Measurements from ENCODE around the gene PRDM16. TPM values are rescaled to one million over a fixed set of nuclear protein-coding genes. Genes with fewer than 3 reads are reported as not detected.

PRDM16 gene
- polyA plus RNA-seq, 1 donor (not counting 4 experiments of a cell fraction or from before 2014, with no cell fraction given) = 0.05 TPM

DNA sequence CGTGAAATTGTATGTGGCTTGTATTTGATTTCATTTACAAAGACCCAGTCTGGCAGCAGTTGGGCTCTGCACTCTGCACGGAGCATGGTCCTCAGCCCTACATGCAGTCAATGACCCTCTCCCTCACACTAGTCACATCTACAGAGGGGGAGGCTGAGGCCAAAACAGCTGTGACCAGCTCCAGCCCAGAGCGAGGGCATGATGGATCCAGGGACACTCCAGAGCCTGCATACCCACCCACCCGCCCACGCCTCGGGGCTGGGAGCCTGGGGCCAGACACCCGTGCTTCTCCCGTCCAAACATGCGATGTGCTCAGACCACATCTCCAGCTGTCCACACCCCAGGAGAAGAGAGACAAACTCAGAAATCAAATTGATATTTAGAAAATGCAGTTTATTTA lies 14.0 kb upstream of the PRDM16 start:
- Histone ChIP-seq H3K9me3 (ENCODE audit: control insufficient read depth, low read depth, low read length) (peaks cover 4% of the 10 kb centered on the region), H3K27me3 (ENCODE audit: control insufficient read depth, extremely low read depth, insufficient read depth, low read length) (no peaks in the 10 kb centered on the region), H3K4me3 (ENCODE audit: control insufficient read depth in 2 of 3, extremely low read depth in 1 of 3, insufficient read depth in 2 of 3, low read depth in 1 of 3, low read length in 3 of 3) (no peak overlapping the region), H3K4me1 (ENCODE audit: control insufficient read depth, extremely low read depth, insufficient read depth, low read length) (no peaks in the 10 kb centered on the region), H2AFZ (ENCODE audit: control insufficient read depth, low read length) (no peak overlapping the region), H3K9ac (ENCODE audit: control insufficient read depth, extremely low read depth, insufficient read depth, low read length) (no peak overlapping the region), H3K4me2 (ENCODE audit: control insufficient read depth, extremely low read depth, insufficient read depth, low read depth, low read length) (no peak overlapping the region), H3K27ac (ENCODE audit: control insufficient read depth, insufficient read depth, low read length) (no peak overlapping the region), H4K20me1 (ENCODE audit: control insufficient read depth, extremely low read depth, insufficient read depth, low read length) (no peaks in the 10 kb centered on the region), H3K79me2 (ENCODE audit: control insufficient read depth, insufficient read depth, low read length) (no peaks in the 10 kb centered on the region), H3K36me3 (ENCODE audit: control insufficient read depth in 2 of 2, extremely low read depth in 1 of 2, insufficient read depth in 2 of 2, low read length in 2 of 2) (no peaks in the 10 kb centered on the region), H3K9me1 (ENCODE audit: control insufficient read depth, extremely low read depth, insufficient read depth, low read length) (no peaks in the 10 kb centered on the region)
- dilution Hi-C loops (cut with MboI; ENCODE audit: extremely low pct_ligation_motif_present, low sequenced_read_pairs) = no loop called here
- TF ChIP-seq CTCF (optimal IDR thresholded peaks at IDR 0.05 in 1 of 3, IDR thresholded peaks at IDR 0.05 in 1 of 3, conservative IDR thresholded peaks at IDR 0.05 in 1 of 3; ENCODE audit: extremely low read depth in 1 of 3, insufficient read depth in 2 of 3, low read length in 3 of 3) = no peak
- no peak for TF ChIP-seq EZH2 (IDR thresholded peaks at IDR 0.05; ENCODE audit: low read length)
- FAIRE-seq (no peak), DNase-seq (ENCODE audit: low read depth, low spot score) (no peak)

- Histone ChIP-seq H3K79me2 (ENCODE audit: control insufficient read depth, insufficient read depth, low read length) (no peaks in the 10 kb centered on the region), H2AFZ (ENCODE audit: control insufficient read depth, low read length) (no peak overlapping the region), H3K27me3 (ENCODE audit: control insufficient read depth, extremely low read depth, insufficient read depth, low read length) (peaks cover 2% of the 10 kb centered on the region), H3K9me3 (ENCODE audit: control insufficient read depth, low read depth, low read length) (peaks cover 4% of the 10 kb centered on the region), H4K20me1 (ENCODE audit: control insufficient read depth, extremely low read depth, insufficient read depth, low read length) (no peaks in the 10 kb centered on the region), H3K4me3 (ENCODE audit: control insufficient read depth in 2 of 3, extremely low read depth in 1 of 3, insufficient read depth in 2 of 3, low read depth in 1 of 3, low read length in 3 of 3) (no peak overlapping the region), H3K4me1 (ENCODE audit: control insufficient read depth, extremely low read depth, insufficient read depth, low read length) (no peaks in the 10 kb centered on the region), H3K27ac (ENCODE audit: control insufficient read depth, insufficient read depth, low read length) (no peak overlapping the region), H3K4me2 (ENCODE audit: control insufficient read depth, extremely low read depth, insufficient read depth, low read depth, low read length) (no peak overlapping the region), H3K9me1 (ENCODE audit: control insufficient read depth, extremely low read depth, insufficient read depth, low read length) (no peaks in the 10 kb centered on the region), H3K9ac (ENCODE audit: control insufficient read depth, extremely low read depth, insufficient read depth, low read length) (no peak overlapping the region), H3K36me3 (ENCODE audit: control insufficient read depth in 2 of 2, extremely low read depth in 1 of 2, insufficient read depth in 2 of 2, low read length in 2 of 2) (no peaks in the 10 kb centered on the region)
- TF ChIP-seq EZH2 (IDR thresholded peaks at IDR 0.05; ENCODE audit: low read length) = no peak
- TF ChIP-seq CTCF (optimal IDR thresholded peaks at IDR 0.05 in 1 of 3, IDR thresholded peaks at IDR 0.05 in 1 of 3, conservative IDR thresholded peaks at IDR 0.05 in 1 of 3; ENCODE audit: extremely low read depth in 1 of 3, insufficient read depth in 2 of 3, low read length in 3 of 3) = no peak
- dilution Hi-C loops (cut with MboI; ENCODE audit: extremely low pct_ligation_motif_present, low sequenced_read_pairs) = no loop called here
- no peak for FAIRE-seq
- no peak for DNase-seq (ENCODE audit: low read depth, low spot score)
These were observed 12.4 kb upstream of the PRDM16 start for GRCh38 chr1:3056641-3057040.
